Measurements from ENCODE around the gene RNASE13.

The RNASE13 gene

GRCh38 chr14:21026988-21027315, 7.7 kb downstream of the RNASE13 start:
- DNase-seq (ENCODE audit: insufficient read length, low spot score) (no peak), FAIRE-seq (no peak)
- TF ChIP-seq POLR2A (IDR thresholded peaks at IDR 0.05; ENCODE audit: low read depth, low read length), result no peak

GRCh38 chr14:21026274-21026987, 8.2 kb downstream of the RNASE13 start:
- DNase-seq (ENCODE audit: insufficient read length, low spot score) (no peak), FAIRE-seq (no peak)
- no peak for TF ChIP-seq POLR2A (IDR thresholded peaks at IDR 0.05; ENCODE audit: low read depth, low read length)

- no peak for DNase-seq (ENCODE audit: insufficient read length, low spot score)
- no peak for TF ChIP-seq POLR2A (IDR thresholded peaks at IDR 0.05; ENCODE audit: low read depth, low read length)
- FAIRE-seq, result no peak
Measured at GRCh38 chr14:21025371-21026273, 9.0 kb downstream of the RNASE13 start.

- no peak for TF ChIP-seq POLR2A (IDR thresholded peaks at IDR 0.05; ENCODE audit: low read depth, low read length)
- FAIRE-seq (no peak), DNase-seq (ENCODE audit: insufficient read length, low spot score) (peak; percentile 27)
Measured at GRCh38 chr14:21024585-21025370, 9.8 kb downstream of the RNASE13 start, which contains the start of gene NDRG2. Gene NDRG2, minus strand, starts transcription at chr14:21025061. Its CDS starts 1,746 bp downstream, at chr14:21023315.

- DNase-seq (ENCODE audit: insufficient read length, low spot score), result no peak
- no peak for FAIRE-seq
- no peak for TF ChIP-seq POLR2A (IDR thresholded peaks at IDR 0.05; ENCODE audit: low read depth, low read length)
Measured at GRCh38 chr14:21023817-21024584, 10.6 kb downstream of the RNASE13 start.

GRCh38 chr14:21023174-21023573, 11.4 kb downstream of the RNASE13 start:
- TF ChIP-seq POLR2A (IDR thresholded peaks at IDR 0.05; ENCODE audit: low read depth, low read length), result no peak
- DNase-seq (ENCODE audit: insufficient read length, low spot score) (no peak), FAIRE-seq (no peak)

GRCh38 chr14:21022686-21023085, 11.9 kb downstream of the RNASE13 start:
- DNase-seq (ENCODE audit: insufficient read length, low spot score), result no peak
- no peak for TF ChIP-seq POLR2A (IDR thresholded peaks at IDR 0.05; ENCODE audit: low read depth, low read length)
- no peak for FAIRE-seq

GRCh38 chr14:21020977-21021545, 13.5 kb downstream of the RNASE13 start:
- DNase-seq (ENCODE audit: insufficient read length, low spot score) (no peak), FAIRE-seq (no peak)
- TF ChIP-seq POLR2A (IDR thresholded peaks at IDR 0.05; ENCODE audit: low read depth, low read length), result no peak

GRCh38 chr14:21019366-21019765, 15.2 kb downstream of the RNASE13 start:
- DNase-seq (ENCODE audit: insufficient read length, low spot score) (no peak), FAIRE-seq (no peak)
- TF ChIP-seq POLR2A (IDR thresholded peaks at IDR 0.05; ENCODE audit: low read depth, low read length), result no peak

GRCh38 chr14:21018781-21019180, 15.8 kb downstream of the RNASE13 start:
- DNase-seq (ENCODE audit: insufficient read length, low spot score) (no peak), FAIRE-seq (no peak)
- TF ChIP-seq POLR2A (IDR thresholded peaks at IDR 0.05; ENCODE audit: low read depth, low read length), result no peak

GRCh38 chr14:21018286-21018685, 16.3 kb downstream of the RNASE13 start:
- FAIRE-seq (no peak), DNase-seq (ENCODE audit: insufficient read length, low spot score) (no peak)
- no peak for TF ChIP-seq POLR2A (IDR thresholded peaks at IDR 0.05; ENCODE audit: low read depth, low read length)

GRCh38 chr14:21017528-21018245, 16.9 kb downstream of the RNASE13 start:
- FAIRE-seq, result no peak
- no peak for TF ChIP-seq POLR2A (IDR thresholded peaks at IDR 0.05; ENCODE audit: low read depth, low read length)
- DNase-seq (ENCODE audit: insufficient read length, low spot score), result no peak

Data from H54 (cell line).